Measurements from ENCODE around the gene LGALS13.

LGALS13 gene, protein sequence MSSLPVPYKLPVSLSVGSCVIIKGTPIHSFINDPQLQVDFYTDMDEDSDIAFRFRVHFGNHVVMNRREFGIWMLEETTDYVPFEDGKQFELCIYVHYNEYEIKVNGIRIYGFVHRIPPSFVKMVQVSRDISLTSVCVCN

GRCh38 chr19:39602224-39602623 lies at the start of gene LGALS13:
Gene LGALS13 (plus strand): TSS chr19:39602524. CDS start chr19:39602569, 45 bp downstream.
- DNase-seq = no peak

- no peak for DNase-seq
Observed at GRCh38 chr19:39553082-39553652, 49.2 kb upstream of the LGALS13 start.

DNA sequence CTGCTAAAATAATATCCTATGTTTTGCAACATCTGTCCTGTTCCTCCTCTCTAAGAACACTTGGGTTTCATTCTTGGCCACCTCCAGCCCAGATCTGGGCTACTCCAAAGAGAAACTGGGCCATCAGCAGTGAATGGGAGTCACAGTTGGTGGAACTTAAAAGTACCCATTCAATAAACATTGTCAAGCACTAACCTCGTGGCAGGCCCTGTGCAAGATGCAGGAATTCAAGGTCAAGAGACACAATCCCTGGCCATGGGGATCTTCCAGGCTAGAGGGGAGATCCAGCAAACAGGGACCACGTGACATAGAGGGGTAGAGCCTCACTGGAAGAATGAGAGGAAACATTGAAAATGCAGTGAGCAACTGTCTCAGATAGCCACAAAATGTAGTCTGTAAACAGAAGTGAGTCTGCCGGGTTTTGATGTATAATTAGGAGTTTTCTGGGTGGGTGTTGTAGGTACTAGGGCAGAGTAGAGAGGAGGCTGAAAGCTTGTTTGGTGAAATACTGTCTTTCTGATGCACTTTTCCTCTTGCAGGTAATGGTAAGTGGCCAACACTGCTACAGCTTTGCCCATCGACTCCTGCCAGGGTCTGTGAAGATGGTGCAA lies 47.5 kb upstream of the LGALS13 start:
- DNase-seq = no peak

GRCh38 chr19:39555883-39556282 lies 46.4 kb upstream of the LGALS13 start:
- no peak for DNase-seq

DNA sequence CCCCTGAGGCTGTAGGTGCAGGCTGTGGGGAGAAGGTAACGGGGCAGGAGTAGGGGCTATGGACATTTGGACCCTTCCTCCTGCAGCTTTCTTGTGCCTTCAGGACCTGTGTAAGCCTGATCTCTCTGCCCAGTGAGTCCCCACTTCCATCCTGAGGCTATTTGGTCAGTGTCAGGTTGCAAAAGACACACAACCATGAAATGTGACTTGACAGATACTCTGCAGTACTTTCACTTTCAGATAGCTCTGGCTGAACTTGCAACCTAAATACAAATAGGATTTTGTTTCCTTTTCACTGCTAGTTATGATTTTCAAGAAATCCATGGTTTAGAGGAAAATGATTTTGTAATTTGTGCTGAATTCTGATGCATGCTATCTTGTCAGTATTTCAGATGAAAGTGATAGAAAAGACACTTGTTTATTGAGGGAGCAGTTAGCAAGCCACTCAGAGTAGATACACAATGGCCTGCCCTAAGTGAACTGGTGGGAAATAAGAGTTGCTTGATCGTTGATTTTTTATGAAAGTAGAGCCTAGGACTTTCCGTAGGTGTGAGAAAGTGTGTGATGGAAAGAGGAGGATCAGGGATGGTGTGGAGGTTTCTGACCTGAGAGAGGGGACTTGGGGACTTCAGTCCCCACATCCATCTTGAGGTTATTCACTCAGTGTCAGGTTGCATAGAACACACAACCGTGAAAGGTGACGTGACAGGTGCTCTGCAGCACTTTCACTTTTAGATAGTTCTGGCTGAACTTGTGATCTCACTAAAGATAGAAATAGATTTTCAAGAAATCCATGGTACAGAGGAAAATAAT lies 44.3 kb upstream of the LGALS13 start:
- no peak for DNase-seq

- no peak for DNase-seq
Observed at GRCh38 chr19:39558624-39559117, 43.7 kb upstream of the LGALS13 start.

GRCh38 chr19:39563408-39563807 lies 38.9 kb upstream of the LGALS13 start:
- peak; percentile 35 for DNase-seq

DNA sequence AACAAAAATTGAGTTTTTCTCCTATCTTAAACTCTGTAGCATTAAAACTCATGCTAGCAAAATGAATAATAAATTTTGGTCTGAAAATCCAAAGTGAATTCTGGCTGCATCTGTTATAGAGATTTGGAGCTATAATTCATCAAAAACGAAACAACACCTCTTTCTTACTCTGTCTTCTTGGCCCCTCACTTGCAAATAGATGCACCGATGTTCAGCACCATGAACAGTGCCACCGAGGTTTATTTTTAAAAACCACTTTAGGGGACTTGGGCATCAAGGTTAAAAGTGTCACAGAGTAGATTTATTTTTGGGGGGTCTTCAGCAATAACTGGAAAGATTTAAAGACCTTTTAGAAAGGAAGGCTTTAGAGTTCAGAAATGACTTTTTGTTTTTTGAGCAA lies 36.3 kb upstream of the LGALS13 start:
- DNase-seq = no peak

GRCh38 chr19:39568604-39569003 lies 33.7 kb upstream of the LGALS13 start:
- DNase-seq = peak; percentile 23

DNA sequence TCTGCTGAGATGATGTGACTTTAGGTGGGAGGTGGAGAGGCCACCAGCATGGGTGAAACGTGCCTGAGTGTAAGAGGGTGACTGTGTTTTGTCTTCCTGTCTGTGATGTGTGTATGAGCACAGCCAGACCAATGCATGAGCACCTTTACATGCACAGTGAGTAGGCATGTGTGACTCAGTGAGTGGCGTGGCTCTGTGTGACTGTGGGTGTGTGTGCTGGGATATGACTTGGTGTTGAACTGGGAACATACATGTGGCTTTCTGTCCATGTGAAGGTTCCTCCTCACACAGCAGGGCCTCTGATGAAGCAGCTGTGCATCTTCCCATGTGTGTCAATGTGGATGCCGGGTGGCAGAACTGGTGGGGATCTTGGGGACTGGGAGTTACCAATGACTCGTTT lies 19.9 kb upstream of the LGALS13 start:
- no peak for DNase-seq

DNA sequence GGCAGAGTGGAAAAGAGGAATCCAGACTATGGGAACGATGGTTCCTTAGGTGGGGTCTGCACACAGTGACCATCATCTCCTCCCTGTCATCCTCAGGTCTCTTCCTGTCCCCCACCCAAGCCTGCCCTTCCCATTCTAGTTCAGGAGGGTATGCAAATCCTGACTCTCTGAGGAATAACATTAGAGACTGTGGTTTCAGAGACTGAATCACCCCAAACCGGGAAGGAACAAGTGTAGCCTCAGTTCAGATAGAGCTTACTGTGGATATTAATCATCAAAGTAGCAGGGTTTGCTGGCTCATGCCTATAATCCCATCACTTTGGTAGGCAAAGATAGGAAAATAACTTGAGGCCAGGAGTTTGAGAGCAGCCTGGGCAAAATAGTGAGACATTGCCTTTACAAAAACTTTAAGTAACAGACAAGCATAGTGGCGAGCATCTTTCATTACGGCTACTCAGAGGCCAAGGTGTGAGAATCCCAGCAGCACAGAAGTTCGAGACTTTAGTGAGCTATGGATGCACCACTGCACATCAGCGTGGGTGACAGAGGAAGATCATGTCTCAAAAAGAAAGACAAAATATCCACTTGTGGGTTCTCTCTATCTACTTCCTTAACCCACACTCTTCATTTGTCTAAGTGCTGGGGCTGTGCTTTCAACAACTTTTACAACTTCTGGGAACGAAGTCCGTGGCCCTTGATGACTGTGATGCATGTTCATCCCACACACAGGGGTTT lies 19.3 kb upstream of the LGALS13 start:
- no peak for DNase-seq

GRCh38 chr19:39587496-39587895 lies 14.8 kb upstream of the LGALS13 start:
- DNase-seq = no peak

GRCh38 chr19:39588066-39588465 lies 14.3 kb upstream of the LGALS13 start:
- DNase-seq = no peak

DNA sequence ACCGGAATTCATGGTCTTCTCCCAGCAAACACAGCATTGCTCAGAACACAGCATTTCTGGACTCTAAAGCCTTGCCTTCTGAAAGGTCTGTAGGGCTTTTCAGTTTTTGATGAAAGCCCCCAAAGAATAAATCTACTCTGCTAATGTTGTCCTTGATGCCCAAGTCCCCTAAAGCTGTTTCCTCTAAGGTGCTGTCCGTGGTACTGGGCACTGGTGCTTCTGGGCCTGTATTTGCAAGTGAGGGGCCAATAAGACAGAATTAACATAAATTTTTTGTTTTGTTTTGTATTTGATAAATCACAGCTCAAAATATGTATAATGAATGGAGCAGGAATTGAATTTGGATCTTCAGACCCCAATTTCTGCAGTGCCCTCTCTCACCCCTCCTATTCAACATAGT lies 12.1 kb upstream of the LGALS13 start:
- DNase-seq = no peak

DNA sequence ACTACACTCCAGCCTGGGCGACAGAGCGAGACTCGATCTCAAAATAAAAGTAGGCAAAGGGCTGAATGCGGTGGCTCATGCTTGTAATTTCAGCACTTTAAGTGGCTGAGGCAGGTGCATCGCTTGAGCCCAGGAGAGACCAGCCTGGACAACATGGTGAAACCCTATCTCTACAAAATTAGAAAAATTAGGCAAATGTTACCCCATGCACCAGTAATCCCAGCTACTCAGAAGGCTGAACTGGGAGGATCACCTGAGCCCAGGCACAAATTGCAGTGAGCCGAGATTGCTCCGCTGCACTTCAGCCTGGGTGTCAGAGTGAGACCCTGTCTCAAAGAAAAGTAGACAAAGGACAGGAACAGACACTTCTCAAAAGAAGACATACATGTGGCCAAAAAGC lies 9.9 kb upstream of the LGALS13 start:
- no peak for DNase-seq

DNA sequence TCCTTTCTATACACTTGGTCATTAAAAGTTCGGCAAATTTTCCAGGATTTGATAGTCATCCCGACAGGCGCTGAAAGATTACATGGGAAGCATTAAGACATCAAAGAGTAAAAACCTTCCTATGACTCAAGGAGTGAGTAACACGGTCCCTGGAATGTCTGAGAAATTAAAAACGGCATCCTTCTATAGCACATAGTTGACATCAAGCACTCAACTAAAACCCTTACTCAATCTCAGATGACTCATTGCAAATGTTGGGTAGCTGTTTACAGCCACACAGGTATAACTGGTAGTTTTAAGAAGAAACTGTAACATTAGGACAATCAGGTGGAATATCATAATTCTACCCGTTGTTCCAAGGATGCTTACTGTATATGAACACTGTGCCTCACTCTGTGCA lies 6.4 kb upstream of the LGALS13 start:
- DNase-seq = no peak

DNA sequence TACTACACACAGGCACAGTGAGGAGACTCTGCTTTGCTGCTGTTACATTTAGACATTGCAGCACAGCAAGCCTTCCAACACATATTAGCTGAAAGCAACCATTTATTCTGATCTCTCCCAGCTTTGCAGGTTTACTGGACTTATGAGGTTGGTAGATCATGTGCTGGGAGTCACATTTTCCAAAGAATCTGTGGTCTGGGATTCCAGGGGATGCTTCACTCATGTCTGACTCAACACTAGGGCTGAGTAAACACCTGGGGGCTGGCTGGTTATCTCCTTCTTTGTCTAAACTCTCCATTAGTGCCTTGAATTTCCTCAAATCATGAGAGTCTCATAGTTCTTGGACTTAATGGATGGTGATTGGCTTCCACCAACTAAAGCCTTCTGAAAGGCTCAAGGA lies 5.4 kb upstream of the LGALS13 start:
- DNase-seq = no peak

GRCh38 chr19:39599116-39599515 lies 3.2 kb upstream of the LGALS13 start:
- DNase-seq = peak; percentile 12

DNA sequence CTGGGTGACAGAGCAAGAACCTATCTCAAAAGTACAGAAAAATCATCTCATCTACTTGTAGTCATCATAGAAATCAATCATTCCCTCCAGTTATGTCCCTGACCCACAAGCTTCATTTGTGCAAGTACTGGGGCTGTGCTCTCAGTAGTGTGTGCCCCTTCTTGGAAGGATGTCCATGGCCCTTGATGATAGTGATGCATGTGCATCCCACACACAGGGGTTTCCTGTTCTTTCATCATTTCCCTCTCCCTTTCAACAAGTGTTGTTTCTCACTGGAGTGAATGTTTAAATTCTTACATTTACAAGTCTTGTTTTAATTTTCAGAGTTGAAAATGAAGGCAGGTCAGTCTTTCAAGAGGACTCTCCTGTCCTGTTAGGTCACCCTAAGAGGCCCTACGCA lies 1.5 kb downstream of the LGALS13 start:
- no peak for DNase-seq

DNA sequence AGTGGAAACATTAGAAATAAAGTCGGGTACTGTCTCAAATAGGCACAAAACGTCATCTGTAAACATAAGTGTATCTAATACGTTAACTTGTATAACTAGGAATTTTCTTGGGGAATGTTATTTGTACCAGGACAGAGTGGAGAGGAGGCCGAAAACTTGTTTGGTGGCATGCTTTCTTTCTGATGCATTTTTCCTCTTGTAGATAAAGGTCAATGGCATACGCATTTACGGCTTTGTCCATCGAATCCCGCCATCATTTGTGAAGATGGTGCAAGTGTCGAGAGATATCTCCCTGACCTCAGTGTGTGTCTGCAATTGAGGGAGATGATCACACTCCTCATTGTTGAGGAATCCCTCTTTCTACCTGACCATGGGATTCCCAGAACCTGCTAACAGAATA lies 4.7 kb downstream of the LGALS13 start:
- no peak for DNase-seq

- DNase-seq = no peak
Observed at GRCh38 chr19:39607561-39607960, 5.2 kb downstream of the LGALS13 start.

DNA sequence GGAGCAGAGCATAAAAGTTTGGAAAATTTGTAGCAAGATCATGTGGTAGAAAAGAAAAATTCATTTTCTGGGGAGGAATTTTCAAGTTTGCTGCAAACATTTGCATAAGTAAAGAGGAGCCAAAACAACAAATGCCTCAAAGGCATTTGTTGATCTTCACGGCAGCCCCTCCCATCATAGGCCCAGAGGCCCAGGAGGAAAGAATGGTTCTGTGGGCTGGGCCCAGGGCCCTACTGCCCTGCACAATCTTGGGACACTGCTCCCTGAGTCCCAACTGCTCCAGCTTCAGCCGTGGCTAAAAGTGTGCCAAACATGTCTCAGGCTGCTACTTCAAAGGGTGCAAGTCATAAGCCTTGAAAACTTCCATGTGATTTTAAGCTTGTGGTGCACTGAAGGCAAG lies 11.3 kb downstream of the LGALS13 start:
- DNase-seq = no peak

- no peak for DNase-seq
Observed at GRCh38 chr19:39617745-39618144, 15.4 kb downstream of the LGALS13 start.

All from kidney glomerular epithelial cell (primary cell).